Fibroblast of skin of scalp (primary cell): ENCODE measurements around the gene BHLHE23.
"Not testable (repeated sequence)": the region's sequence is repeated elsewhere in the genome, so short reads cannot be mapped to it uniquely, and the experiment has no call there.

Experiments used
- DNase-seq: peaks from one replicate; pipeline ENCODE4 v3.0.0-alpha.2; 2013

Gene BHLHE23

GRCh38 chr20:62971211-62971949 is 35.4 kb downstream of the BHLHE23 start:
- DNase-seq: no peak

GRCh38 chr20:62970307-62971210 is 36.2 kb downstream of the BHLHE23 start:
- DNase-seq: no peak

- no peak for DNase-seq
Measured at GRCh38 chr20:62969939-62970306, 36.8 kb downstream of the BHLHE23 start.

- no peak for DNase-seq
Measured at GRCh38 chr20:62969179-62969760, 37.5 kb downstream of the BHLHE23 start.

- DNase-seq: no peak
Measured at GRCh38 chr20:62968378-62969178, 38.2 kb downstream of the BHLHE23 start.

- DNase-seq: no peak
Measured at GRCh38 chr20:62967628-62968351, 39.0 kb downstream of the BHLHE23 start.

- DNase-seq: no peak
Measured at GRCh38 chr20:62967149-62967501, 39.6 kb downstream of the BHLHE23 start.

- DNase-seq: no peak
Measured at GRCh38 chr20:62966212-62967148, 40.3 kb downstream of the BHLHE23 start.

GRCh38 chr20:62965363-62965771 is 41.4 kb downstream of the BHLHE23 start:
- DNase-seq: no peak

- DNase-seq: no peak
Measured at GRCh38 chr20:62964700-62965099, 42.1 kb downstream of the BHLHE23 start.

GRCh38 chr20:62963614-62964397 is 43.0 kb downstream of the BHLHE23 start:
- DNase-seq: no peak

GRCh38 chr20:62962891-62963613 is 43.7 kb downstream of the BHLHE23 start:
- DNase-seq: no peak

- DNase-seq: no peak
Measured at GRCh38 chr20:62962221-62962879, 44.4 kb downstream of the BHLHE23 start.

GRCh38 chr20:62961799-62962198 is 45.0 kb downstream of the BHLHE23 start:
- no peak for DNase-seq

GRCh38 chr20:62961310-62961783 is 45.4 kb downstream of the BHLHE23 start:
- DNase-seq: no peak

- DNase-seq: not testable (repeated sequence)
Measured at GRCh38 chr20:62960446-62961309, 46.1 kb downstream of the BHLHE23 start.

- DNase-seq: no peak
Measured at GRCh38 chr20:62959998-62960436, 46.7 kb downstream of the BHLHE23 start.
